GM21390 (cell line): ENCODE data around the gene DUOX1.

Experiments
- ATAC-seq: cut with Tn5 transposase; IDR thresholded peaks from one replicate; pipeline ENCODE4 v1.9.1; 2021; ENCODE audit not compliant: unreplicated experiment

Gene DUOX1

GRCh38 chr15:45165536-45165935 is 35.7 kb downstream of the DUOX1 start:
- ATAC-seq = no peak

GRCh38 chr15:45166834-45167630 is 37.2 kb downstream of the DUOX1 start:
- peak; percentile 98 for ATAC-seq

GRCh38 chr15:45167631-45168205 is 37.9 kb downstream of the DUOX1 start:
- no peak for ATAC-seq

- ATAC-seq = no peak
Measured at GRCh38 chr15:45168286-45168685, 38.5 kb downstream of the DUOX1 start.

GRCh38 chr15:45168751-45169551 is 39.2 kb downstream of the DUOX1 start:
- ATAC-seq = no peak

GRCh38 chr15:45169608-45170480 is 40.0 kb downstream of the DUOX1 start:
- no peak for ATAC-seq

- ATAC-seq = no peak
Measured at GRCh38 chr15:45171912-45172311, 42.1 kb downstream of the DUOX1 start.

- no peak for ATAC-seq
Measured at GRCh38 chr15:45174069-45174468, 44.3 kb downstream of the DUOX1 start.

- ATAC-seq = no peak
Measured at GRCh38 chr15:45174577-45174976, 44.8 kb downstream of the DUOX1 start.

GRCh38 chr15:45177285-45177684 is 47.5 kb downstream of the DUOX1 start:
- ATAC-seq = no peak

- no peak for ATAC-seq
Measured at GRCh38 chr15:45179221-45179985, 49.6 kb downstream of the DUOX1 start.

GRCh38 chr15:45180201-45180600 is 50.4 kb downstream of the DUOX1 start:
- no peak for ATAC-seq

GRCh38 chr15:45180648-45181436 is 51.0 kb downstream of the DUOX1 start:
- ATAC-seq = no peak

GRCh38 chr15:45181491-45182285 is 51.9 kb downstream of the DUOX1 start:
- no peak for ATAC-seq

- ATAC-seq = no peak
Measured at GRCh38 chr15:45182996-45183395, 53.2 kb downstream of the DUOX1 start.

GRCh38 chr15:45183511-45183910 is 53.7 kb downstream of the DUOX1 start:
- ATAC-seq = no peak

- no peak for ATAC-seq
Measured at GRCh38 chr15:45184562-45185041, 54.8 kb downstream of the DUOX1 start.

- no peak for ATAC-seq
Measured at GRCh38 chr15:45185069-45185779, 55.4 kb downstream of the DUOX1 start.
